Measurements from ENCODE around the gene IDH2. TPM values are rescaled to one million over a fixed set of nuclear protein-coding genes. Genes with fewer than 3 reads are reported as not detected.

The IDH2 gene
- total and polyA plus RNA-seq, 2 donors (not counting 3 experiments of a cell fraction or from before 2014, with no cell fraction given): 123 to 127 TPM

- Histone ChIP-seq H3K36me3 (ENCODE audit: control insufficient read depth in 2 of 2, extremely low read depth in 1 of 2, insufficient read depth in 2 of 2, low read length in 2 of 2) (peaks cover 2 to 36% of the 10 kb centered on the region in 2 experiments), H3K9me1 (replicated peaks; ENCODE audit: control insufficient read depth, extremely low read depth, insufficient read depth, low read length) (no peaks in the 10 kb centered on the region), H3K9me3 (replicated peaks; ENCODE audit: control insufficient read depth, insufficient read depth, low read length) (no peaks in the 10 kb centered on the region), H3K4me1 (ENCODE audit: control insufficient read depth, extremely low read depth, insufficient read depth, low read length) (no peaks in the 10 kb centered on the region), H3K4me2 (ENCODE audit: insufficient read depth, low read length) (no peak overlapping the region), H3K4me3 (replicated peaks in 1 of 3; ENCODE audit: insufficient read depth in 1 of 3, low read depth in 1 of 3, low read length in 3 of 3) (no peak overlapping the region), H3K9ac (replicated peaks; ENCODE audit: extremely low read depth, insufficient read depth, low read length) (no peak overlapping the region), H2AFZ (ENCODE audit: low read depth, low read length) (no peak overlapping the region), H4K20me1 (replicated peaks; ENCODE audit: control insufficient read depth, extremely low read depth, insufficient read depth, low read length) (no peaks in the 10 kb centered on the region), H3K79me2 (ENCODE audit: control insufficient read depth, insufficient read depth, low read length) (no peaks in the 10 kb centered on the region), H3K27me3 (ENCODE audit: control insufficient read depth in 2 of 2, insufficient read depth in 2 of 2, low read length in 2 of 2) (no peaks in the 10 kb centered on the region), H3K27ac (ENCODE audit: insufficient read depth, low read depth, low read length) (no peak overlapping the region)
- intact Hi-C loops (cut with micrococcal nuclease): no loop called here
- ChIA-PET POLR2A (no interaction called here), CTCF (interaction anchor here (0.7 to 5.0 kb wide), 5 partner anchors 9 to 190 kb away, joined by 3 to 24 read pairs (median 3); partner anchors contain the start of genes AP3S2 and IDH2)
- FAIRE-seq (no peak), DNase-seq (ENCODE audit: low read depth, low spot score) (no peak)
- TF ChIP-seq EZH2 (IDR thresholded peaks at IDR 0.05; ENCODE audit: borderline replicate concordance, low read depth, low read length, severe bottlenecking) (no peak), POLR2A (IDR thresholded peaks at IDR 0.05; ENCODE audit: low read depth, low read length) (no peak), FOS (IDR thresholded peaks at IDR 0.05; ENCODE audit: borderline replicate concordance, insufficient read depth, low read length) (no peak), POLR2AphosphoS5 (IDR thresholded peaks at IDR 0.05; ENCODE audit: insufficient read depth, low read depth, low read length) (no peak), JUN (IDR thresholded peaks at IDR 0.05; ENCODE audit: borderline replicate concordance, insufficient read depth, insufficient read length, low read depth) (no peak), GATA2 (IDR thresholded peaks at IDR 0.05; ENCODE audit: insufficient read depth, insufficient read length, low read depth, low read length) (no peak), MYC (IDR thresholded peaks at IDR 0.05; ENCODE audit: low read depth, low read length) (no peak)
- TF ChIP-seq, protein P1, sequence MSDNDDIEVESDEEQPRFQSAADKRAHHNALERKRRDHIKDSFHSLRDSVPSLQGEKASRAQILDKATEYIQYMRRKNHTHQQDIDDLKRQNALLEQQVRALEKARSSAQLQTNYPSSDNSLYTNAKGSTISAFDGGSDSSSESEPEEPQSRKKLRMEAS (IDR thresholded peaks at IDR 0.05; ENCODE audit: insufficient read depth, insufficient read length): no peak
- TF ChIP-seq, protein P2, sequence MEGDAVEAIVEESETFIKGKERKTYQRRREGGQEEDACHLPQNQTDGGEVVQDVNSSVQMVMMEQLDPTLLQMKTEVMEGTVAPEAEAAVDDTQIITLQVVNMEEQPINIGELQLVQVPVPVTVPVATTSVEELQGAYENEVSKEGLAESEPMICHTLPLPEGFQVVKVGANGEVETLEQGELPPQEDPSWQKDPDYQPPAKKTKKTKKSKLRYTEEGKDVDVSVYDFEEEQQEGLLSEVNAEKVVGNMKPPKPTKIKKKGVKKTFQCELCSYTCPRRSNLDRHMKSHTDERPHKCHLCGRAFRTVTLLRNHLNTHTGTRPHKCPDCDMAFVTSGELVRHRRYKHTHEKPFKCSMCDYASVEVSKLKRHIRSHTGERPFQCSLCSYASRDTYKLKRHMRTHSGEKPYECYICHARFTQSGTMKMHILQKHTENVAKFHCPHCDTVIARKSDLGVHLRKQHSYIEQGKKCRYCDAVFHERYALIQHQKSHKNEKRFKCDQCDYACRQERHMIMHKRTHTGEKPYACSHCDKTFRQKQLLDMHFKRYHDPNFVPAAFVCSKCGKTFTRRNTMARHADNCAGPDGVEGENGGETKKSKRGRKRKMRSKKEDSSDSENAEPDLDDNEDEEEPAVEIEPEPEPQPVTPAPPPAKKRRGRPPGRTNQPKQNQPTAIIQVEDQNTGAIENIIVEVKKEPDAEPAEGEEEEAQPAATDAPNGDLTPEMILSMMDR (IDR thresholded peaks at IDR 0.05; ENCODE audit: extremely low read depth in 1 of 2, insufficient read depth in 1 of 2, low read depth in 1 of 2, low read length in 2 of 2): no peak
- dilution Hi-C loops (cut with MboI; ENCODE audit: extremely low pct_ligation_motif_present, low sequenced_read_pairs): no loop called here
- TSS peak; percentile 52 for BruUV-seq (replicated peaks)
Observed at GRCh38 chr15:90083954-90084607, 18.2 kb downstream of the IDH2 start.

All from endothelial cell of umbilical vein (primary cell).